ENCODE measurements around the gene ST6GAL1.
"Not testable (repeated sequence)": the region's sequence is repeated elsewhere in the genome, so short reads cannot be mapped to it uniquely, and the experiment has no call there.

ST6GAL1 gene

GRCh38 chr3:187019542-187020072 is 89.3 kb downstream of the ST6GAL1 start:
- TF ChIP-seq, protein P1, sequence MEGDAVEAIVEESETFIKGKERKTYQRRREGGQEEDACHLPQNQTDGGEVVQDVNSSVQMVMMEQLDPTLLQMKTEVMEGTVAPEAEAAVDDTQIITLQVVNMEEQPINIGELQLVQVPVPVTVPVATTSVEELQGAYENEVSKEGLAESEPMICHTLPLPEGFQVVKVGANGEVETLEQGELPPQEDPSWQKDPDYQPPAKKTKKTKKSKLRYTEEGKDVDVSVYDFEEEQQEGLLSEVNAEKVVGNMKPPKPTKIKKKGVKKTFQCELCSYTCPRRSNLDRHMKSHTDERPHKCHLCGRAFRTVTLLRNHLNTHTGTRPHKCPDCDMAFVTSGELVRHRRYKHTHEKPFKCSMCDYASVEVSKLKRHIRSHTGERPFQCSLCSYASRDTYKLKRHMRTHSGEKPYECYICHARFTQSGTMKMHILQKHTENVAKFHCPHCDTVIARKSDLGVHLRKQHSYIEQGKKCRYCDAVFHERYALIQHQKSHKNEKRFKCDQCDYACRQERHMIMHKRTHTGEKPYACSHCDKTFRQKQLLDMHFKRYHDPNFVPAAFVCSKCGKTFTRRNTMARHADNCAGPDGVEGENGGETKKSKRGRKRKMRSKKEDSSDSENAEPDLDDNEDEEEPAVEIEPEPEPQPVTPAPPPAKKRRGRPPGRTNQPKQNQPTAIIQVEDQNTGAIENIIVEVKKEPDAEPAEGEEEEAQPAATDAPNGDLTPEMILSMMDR (conservative IDR thresholded peaks at IDR 0.05) = no peak
- no peak overlapping the region for H3K27ac ChIP-seq

- no peak overlapping the region for H3K27ac ChIP-seq
- TF ChIP-seq, protein P1 (conservative IDR thresholded peaks at IDR 0.05) = no peak
Observed at GRCh38 chr3:187020376-187020775, 90.0 kb downstream of the ST6GAL1 start.

GRCh38 chr3:187021748-187022402 is 91.5 kb downstream of the ST6GAL1 start:
- TF ChIP-seq, protein P1 (conservative IDR thresholded peaks at IDR 0.05) = no peak
- no peak overlapping the region for H3K27ac ChIP-seq

- H3K27ac ChIP-seq = no peak overlapping the region
- TF ChIP-seq, protein P1 (conservative IDR thresholded peaks at IDR 0.05) = no peak
Observed at GRCh38 chr3:187022403-187023029, 92.2 kb downstream of the ST6GAL1 start.

DNA sequence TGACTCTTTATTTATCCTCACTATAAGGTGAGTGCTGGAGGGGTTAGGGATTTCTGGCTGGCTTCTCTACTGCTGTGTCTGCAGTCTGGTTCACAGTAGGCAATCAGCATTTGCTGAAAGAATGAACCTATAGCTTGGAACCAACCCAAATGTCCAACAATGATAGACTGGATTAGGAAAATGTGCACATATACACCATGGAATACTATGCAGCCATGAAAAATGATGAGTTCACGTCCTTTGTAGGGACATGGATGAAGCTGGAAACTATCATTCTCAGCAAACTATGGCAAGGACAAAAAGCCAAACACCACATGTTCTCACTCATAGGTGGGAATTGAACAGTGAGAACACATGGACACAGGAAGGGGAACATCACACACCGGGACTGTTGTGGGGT is 93.0 kb downstream of the ST6GAL1 start:
- not testable (repeated sequence) for H3K27ac ChIP-seq

- H3K27ac ChIP-seq = no peak overlapping the region; the same call in 1 of the 2 replicates
- TF ChIP-seq, protein P1 (conservative IDR thresholded peaks at IDR 0.05) = no peak
Observed at GRCh38 chr3:187024536-187025226, 94.4 kb downstream of the ST6GAL1 start.

DNA sequence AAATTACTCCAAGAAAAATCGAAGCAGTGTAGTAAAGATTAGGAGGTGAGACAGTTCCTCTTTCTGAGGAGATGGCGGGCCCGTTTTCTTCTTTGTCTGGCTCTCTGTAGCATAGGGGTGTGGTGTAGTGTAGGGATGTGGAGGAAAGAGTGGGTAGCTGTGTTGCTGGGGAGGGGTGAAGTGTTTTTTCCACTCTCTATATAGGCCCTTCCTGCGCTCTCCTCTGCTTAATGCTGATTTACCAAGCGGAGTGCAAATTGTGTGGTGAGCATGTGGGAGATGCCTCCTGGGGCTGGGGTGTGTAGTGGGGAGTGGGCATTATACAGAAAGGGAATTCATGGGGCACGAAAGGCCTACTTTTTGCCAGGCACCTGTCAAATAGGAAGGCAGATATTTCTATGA is 94.9 kb downstream of the ST6GAL1 start:
- TF ChIP-seq, protein P1 (conservative IDR thresholded peaks at IDR 0.05) = no peak
- peak overlapping the region; percentile 36; the same call in 1 of the 2 replicates for H3K27ac ChIP-seq
